Measurements from ENCODE around the gene C12orf42. TPM values are rescaled to one million over a fixed set of nuclear protein-coding genes. Genes with fewer than 3 reads are reported as not detected.
"Not testable (repeated sequence)": the region's sequence is repeated elsewhere in the genome, so short reads cannot be mapped to it uniquely, and the experiment has no call there.

C12orf42 gene
- total RNA-seq, 1 experiment from 2014 or later: not detected

- DNase-seq (ENCODE audit: low spot score): no peak
Observed at GRCh38 chr12:103494734-103495468, 867 bp downstream of the C12orf42 start.

DNA sequence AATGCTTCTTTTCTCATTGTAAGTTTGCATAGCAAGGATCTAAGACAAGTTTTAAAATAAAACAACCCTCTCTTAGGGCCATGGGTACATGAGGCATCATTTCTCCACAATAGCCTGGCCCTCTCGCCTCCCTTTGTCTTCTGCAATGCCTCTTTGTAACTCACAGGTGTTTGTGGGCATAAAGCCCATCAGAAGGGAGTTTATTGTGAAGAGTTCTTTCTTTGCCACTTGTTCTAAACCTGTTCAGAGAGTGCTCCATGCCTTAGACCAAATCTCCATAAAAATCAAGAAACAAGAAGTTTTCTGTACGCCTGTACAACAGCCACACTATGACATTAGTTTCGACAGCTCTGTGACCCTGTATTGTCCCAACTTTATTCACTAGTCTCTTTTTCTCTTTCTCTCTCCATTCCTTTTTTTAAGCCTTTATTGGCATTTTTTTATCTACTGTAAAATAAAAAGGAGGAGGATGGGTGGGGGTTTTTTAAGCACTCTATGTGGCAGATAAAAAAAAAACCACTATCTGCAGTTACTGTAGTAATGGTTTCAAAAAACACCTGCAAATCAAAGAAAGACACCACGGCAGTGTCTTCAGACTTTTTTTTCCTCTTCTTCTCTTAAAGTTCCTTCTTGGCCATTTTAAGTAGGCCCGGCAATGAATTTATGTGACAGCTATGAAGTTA is 1.6 kb downstream of the C12orf42 start:
- no peak for DNase-seq (ENCODE audit: low spot score)

GRCh38 chr12:103493199-103493598 is 2.6 kb downstream of the C12orf42 start:
- no peak for DNase-seq (ENCODE audit: low spot score)

DNA sequence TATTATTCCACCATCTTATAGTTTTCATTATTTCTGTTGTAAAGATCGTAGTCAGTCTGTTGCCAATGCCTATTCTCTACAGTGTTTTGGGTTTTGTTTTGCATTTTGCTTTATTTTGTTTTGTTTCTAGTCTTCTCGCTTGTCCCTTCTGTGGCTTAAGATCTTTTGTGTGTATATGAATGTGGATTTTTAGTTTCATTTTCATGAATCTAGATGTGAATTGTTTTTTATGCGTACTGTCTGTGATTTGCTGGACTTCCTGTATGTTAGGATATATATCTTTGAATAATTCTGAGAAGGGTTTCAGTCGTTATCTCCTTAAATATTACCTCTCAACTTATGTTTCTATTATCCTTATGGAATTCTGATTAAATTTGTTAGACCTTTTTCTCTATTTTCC is 13.4 kb downstream of the C12orf42 start:
- no peak for DNase-seq (ENCODE audit: low spot score)

GRCh38 chr12:103475073-103475472 is 20.7 kb downstream of the C12orf42 start:
- no peak for DNase-seq (ENCODE audit: low spot score)

- DNase-seq (ENCODE audit: low spot score): no peak
Observed at GRCh38 chr12:103470664-103471063, 25.1 kb downstream of the C12orf42 start.

GRCh38 chr12:103469719-103470118 is 26.0 kb downstream of the C12orf42 start:
- DNase-seq (ENCODE audit: low spot score): peak; percentile 3

- DNase-seq (ENCODE audit: low spot score): no peak
Observed at GRCh38 chr12:103468837-103469236, 26.9 kb downstream of the C12orf42 start.

DNA sequence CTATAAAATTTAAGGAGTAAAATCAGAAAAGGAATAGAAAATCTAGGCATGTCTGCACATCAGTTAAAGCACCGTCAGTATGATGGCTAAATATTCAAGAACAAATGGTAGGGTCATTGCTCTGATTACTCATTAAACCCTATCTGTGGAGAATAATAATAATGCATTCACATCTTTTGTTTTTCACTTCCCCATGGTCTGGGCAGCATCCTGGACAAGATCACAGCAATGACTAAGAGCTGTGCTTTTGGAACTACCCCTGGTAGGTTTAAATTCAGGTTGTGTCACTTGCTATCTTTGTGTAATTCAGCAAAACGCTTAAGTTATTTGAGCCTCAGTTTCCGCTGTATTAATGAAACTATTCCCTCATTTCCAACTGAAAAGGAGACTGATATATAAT is 33.1 kb downstream of the C12orf42 start:
- DNase-seq (ENCODE audit: low spot score): no peak

DNA sequence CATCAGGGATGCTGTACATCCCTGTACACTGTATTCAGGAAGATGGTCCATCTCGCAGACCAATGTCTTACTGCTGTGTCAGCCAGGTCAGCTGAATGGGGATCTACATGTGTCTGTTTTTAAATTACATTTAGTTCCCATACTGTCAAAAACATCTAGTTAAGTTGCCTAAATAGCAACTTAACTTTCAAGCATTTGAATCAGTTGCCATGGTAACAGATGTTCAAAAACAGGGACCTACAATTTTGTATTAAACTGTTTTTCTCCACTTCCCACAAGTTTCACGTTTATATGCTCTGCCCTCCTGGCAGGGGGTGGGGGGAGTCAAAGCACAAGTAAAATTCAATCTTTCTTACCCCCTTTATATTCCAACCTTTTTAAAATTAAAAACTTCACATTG is 38.3 kb downstream of the C12orf42 start:
- no peak for DNase-seq (ENCODE audit: low spot score)

GRCh38 chr12:103456006-103456405 is 39.8 kb downstream of the C12orf42 start:
- DNase-seq (ENCODE audit: low spot score): no peak

- DNase-seq (ENCODE audit: low spot score): no peak
Observed at GRCh38 chr12:103455020-103455763, 40.6 kb downstream of the C12orf42 start.

GRCh38 chr12:103444983-103445382 is 50.8 kb downstream of the C12orf42 start:
- DNase-seq (ENCODE audit: low spot score): no peak

GRCh38 chr12:103442822-103443221 is 52.9 kb downstream of the C12orf42 start:
- no peak for DNase-seq (ENCODE audit: low spot score)

DNA sequence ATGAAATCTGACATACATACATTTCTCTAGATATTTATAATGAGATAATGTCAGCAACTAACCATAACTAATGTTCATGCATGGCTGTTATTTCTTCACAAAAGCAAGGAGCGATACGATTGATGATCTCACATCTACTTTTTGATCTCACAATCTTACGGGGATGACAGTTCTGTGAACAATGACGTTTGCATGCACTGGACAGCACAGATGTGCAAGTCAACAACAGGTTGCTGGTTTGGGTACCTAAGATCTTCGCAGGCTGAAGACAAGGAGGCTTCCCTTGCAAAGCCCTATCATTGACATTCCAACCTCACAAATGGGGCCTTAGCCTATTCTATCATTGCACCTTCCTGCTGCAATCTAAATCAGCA is 53.6 kb downstream of the C12orf42 start:
- no peak for DNase-seq (ENCODE audit: low spot score)

GRCh38 chr12:103441437-103442181 is 54.2 kb downstream of the C12orf42 start:
- DNase-seq (ENCODE audit: low spot score): no peak

DNA sequence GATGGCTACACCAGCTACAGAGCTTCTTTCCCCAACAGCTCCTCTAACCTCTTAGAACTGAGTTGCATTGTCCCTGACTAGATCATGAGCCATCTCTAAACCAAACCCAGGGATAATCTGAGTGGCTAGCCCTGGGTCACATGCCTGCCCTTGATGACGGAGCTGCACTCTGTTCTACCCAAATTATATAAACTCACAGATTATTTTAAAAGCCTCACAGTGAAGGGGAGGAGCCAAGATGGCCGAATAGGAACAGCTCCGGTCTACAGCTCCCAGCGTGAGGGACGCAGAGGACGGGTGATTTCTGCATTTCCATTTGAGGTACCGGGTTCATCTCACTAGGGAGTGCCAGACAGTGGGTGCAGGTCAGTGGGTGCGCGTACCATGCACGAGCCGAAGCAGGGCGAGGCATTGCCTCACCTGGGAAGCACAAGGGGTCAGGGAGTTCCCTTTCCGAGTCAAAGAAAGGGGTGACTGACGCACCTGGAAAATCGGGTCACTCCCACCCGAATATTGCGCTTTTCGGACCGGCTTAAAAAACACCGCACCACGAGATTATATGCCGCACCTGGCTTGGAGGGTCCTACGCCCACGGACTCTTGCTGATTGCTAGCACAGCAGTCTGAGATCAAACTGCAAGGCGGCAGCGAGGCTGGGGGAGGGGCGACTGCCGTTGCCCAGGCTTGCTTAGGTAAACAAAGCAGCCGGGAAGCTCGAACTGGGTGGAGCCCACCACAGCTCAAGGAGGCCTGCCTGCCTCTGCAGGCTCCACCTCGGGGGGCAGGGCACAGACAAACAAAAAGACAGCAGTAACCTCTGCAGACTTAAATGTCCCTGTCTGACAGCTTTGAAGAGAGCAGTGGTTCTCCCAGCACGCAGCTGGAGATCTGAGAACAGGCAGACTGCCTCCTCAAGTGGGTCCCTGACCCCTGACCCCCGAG is 61.3 kb downstream of the C12orf42 start:
- peak; percentile 49 for DNase-seq (ENCODE audit: low spot score)

- DNase-seq (ENCODE audit: low spot score): no peak
Observed at GRCh38 chr12:103431950-103432349, 63.8 kb downstream of the C12orf42 start.

DNA sequence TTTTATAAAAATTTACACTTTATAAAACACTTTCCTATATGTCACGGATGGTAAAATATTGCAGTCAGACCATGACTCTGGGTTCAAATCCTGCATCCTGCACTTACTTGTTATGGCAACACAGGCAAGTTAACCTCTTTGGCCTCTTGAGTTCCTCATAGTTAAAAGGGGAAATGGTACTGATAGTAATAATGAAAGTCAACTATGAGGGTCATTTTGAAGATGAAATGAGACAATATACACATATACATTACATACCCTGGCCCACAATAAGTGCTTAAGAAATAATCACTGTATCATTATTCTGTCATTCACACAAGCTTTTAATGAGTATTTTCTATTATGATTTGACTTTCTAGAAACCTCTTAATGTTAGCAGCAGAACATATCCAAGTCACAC is 64.4 kb downstream of the C12orf42 start:
- DNase-seq (ENCODE audit: low spot score): no peak

DNA sequence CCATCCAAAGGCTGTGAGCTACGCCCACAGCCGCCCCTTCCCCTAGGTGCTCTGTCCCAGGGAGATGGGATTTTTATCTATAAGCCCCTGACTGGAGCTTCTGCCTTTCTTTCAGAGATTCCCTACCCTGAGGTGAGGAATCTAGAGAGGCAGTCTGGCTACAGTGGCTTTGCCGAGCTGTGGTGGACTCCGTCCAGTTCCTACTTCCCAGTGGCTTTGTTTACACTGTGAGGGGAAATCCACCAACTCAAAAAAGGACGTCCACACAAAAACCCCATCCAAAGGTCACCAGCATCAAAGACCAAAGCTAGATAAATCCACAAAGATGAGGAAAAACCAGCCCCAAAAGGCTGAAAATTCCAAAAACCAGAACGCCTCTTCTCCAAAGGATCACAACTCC is 70.1 kb downstream of the C12orf42 start:
- DNase-seq (ENCODE audit: low spot score): not testable (repeated sequence)

All from HT-29 (cell line).